H1 (cell line): ENCODE results near the gene NR2C2.

Source experiments
- EP300 ChIP-seq, 2 experiments: IDR thresholded peaks; 1 replicate in 1 of 2; 2 replicates in 1 of 2; pipeline ENCODE4 v1.6.1; 2011 to 2012; ENCODE audit warnings: low read depth in 2 of 2, low read length in 2 of 2, mild to moderate bottlenecking in 2 of 2, borderline replicate concordance in 1 of 2, inconsistent platforms in 1 of 2, moderate library complexity in 1 of 2
- EZH2 ChIP-seq: fragments of 200-600 bp; sonication (generic); IDR thresholded peaks from 2 replicates; pipeline ENCODE4 v1.7.1; 2012; ENCODE audit warnings: low read depth, mild to moderate bottlenecking, moderate library complexity, low read length, inconsistent platforms; ENCODE audit not compliant: severe bottlenecking
- JUN ChIP-seq: IDR thresholded peaks from 2 replicates; pipeline ENCODE4 v1.6.1; 2011; ENCODE audit warnings: low read depth, mild to moderate bottlenecking, improper control_type of control experiment, low read length
- KDM1A ChIP-seq: fragments of 200-600, 300-600 bp; sonication (generic); IDR thresholded peaks from 2 replicates; pipeline ENCODE4 v1.7.1; 2016; ENCODE audit warnings: mild to moderate bottlenecking, low read length, borderline replicate concordance
- POLR2A ChIP-seq, 2 experiments: IDR thresholded peaks; 1 replicate in 1 of 2; 2 replicates in 1 of 2; pipeline ENCODE4 v1.6.1; 2011; ENCODE audit warnings: low read depth in 2 of 2, low read length in 2 of 2, mild to moderate bottlenecking in 2 of 2; ENCODE audit errors: control extremely low read depth in 1 of 2
- POLR2AphosphoS5 ChIP-seq: IDR thresholded peaks from 2 replicates; pipeline ENCODE4 v1.6.1; 2011; ENCODE audit warnings: low read depth, low read length
- RAD21 ChIP-seq, 2 experiments: IDR thresholded peaks in 1 of 2; conservative IDR thresholded peaks in 1 of 2; 2 replicates each; pipeline ENCODE4 v1.6.1; 2011; ENCODE audit warnings: low read depth in 2 of 2, low read length in 2 of 2, improper control_type of control experiment in 1 of 2, inconsistent platforms in 1 of 2, mild to moderate bottlenecking in 1 of 2, moderate library complexity in 1 of 2
- SRF ChIP-seq: IDR thresholded peaks from 2 replicates; pipeline ENCODE4 v1.6.1; 2011; ENCODE audit warnings: mild to moderate bottlenecking, low read depth, low read length, moderate library complexity
- TEAD4 ChIP-seq: IDR thresholded peaks from 2 replicates; pipeline ENCODE4 v1.6.1; 2012; ENCODE audit warnings: low read depth, low read length, inconsistent platforms, mixed read lengths
- TF ChIP-seq, protein P1 (sequence below), 3 experiments: IDR thresholded peaks; 1 replicate in 2 of 3; 2 replicates in 1 of 3; pipeline versions ENCODE4 v1.5.1 to v1.6.1; 2011; ENCODE audit warnings: low read length in 3 of 3, mild to moderate bottlenecking in 3 of 3, inconsistent platforms in 2 of 3, low read depth in 1 of 3, moderate library complexity in 1 of 3; ENCODE audit not compliant: insufficient read depth in 1 of 3; ENCODE audit errors: control extremely low read depth in 1 of 3

DNA sequence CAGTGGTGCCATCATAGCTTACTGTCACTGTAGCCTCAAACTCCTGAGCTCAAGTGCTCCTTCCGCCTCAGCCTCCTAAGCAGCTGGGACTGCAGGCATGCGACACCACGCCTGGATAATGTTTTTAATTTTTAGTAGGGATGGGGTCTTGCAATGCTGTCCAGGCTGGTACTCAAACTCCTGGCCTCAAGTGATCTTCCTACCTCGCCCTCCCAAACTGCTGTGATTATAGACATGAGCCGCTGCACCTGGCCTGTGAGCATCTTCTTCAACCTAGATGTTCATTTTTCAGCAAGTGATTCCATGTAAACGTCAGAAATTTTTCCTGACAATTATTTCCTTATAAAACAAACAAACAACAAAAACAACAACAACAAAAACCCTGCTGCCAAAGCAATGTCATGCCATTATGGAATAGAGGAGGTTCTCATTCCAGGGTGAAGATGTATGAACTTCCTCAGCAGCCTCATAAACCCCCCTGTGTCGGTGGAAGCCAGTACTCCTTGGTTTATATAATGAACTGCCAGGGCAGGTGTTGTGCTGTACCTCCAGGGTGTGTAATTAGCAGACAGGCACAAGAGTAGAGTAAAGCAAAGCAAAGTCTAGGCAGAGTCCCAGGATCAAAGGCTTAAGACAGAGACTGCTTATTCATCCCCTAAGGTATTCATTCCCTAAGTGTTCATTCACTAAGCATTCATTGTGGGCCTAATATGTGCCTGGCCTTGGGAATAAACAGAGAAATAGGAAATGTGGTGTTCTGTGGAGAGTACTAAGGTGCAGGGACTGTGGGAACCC is 44.6 kb downstream of the NR2C2 start:
- no peak for TF ChIP-seq EP300 (IDR thresholded peaks at IDR 0.05; ENCODE audit: borderline replicate concordance in 1 of 2, low read depth in 2 of 2, low read length in 2 of 2)
- TF ChIP-seq TEAD4: no peak
- TF ChIP-seq, protein P1, sequence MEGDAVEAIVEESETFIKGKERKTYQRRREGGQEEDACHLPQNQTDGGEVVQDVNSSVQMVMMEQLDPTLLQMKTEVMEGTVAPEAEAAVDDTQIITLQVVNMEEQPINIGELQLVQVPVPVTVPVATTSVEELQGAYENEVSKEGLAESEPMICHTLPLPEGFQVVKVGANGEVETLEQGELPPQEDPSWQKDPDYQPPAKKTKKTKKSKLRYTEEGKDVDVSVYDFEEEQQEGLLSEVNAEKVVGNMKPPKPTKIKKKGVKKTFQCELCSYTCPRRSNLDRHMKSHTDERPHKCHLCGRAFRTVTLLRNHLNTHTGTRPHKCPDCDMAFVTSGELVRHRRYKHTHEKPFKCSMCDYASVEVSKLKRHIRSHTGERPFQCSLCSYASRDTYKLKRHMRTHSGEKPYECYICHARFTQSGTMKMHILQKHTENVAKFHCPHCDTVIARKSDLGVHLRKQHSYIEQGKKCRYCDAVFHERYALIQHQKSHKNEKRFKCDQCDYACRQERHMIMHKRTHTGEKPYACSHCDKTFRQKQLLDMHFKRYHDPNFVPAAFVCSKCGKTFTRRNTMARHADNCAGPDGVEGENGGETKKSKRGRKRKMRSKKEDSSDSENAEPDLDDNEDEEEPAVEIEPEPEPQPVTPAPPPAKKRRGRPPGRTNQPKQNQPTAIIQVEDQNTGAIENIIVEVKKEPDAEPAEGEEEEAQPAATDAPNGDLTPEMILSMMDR (IDR thresholded peaks at IDR 0.05; ENCODE audit: control extremely low read depth in 1 of 3, insufficient read depth in 1 of 3, low read depth in 1 of 3, low read length in 3 of 3): no peak
- no peak for TF ChIP-seq SRF
- no peak for TF ChIP-seq POLR2AphosphoS5
- TF ChIP-seq EZH2: no peak
- no peak for TF ChIP-seq KDM1A
- no peak for TF ChIP-seq RAD21 (IDR thresholded peaks at IDR 0.05 in 1 of 2, conservative IDR thresholded peaks at IDR 0.05 in 1 of 2; ENCODE audit: low read depth in 2 of 2, low read length in 2 of 2)
- no peak for TF ChIP-seq JUN
- no peak for TF ChIP-seq POLR2A (IDR thresholded peaks at IDR 0.05; ENCODE audit: control extremely low read depth in 1 of 2, low read depth in 2 of 2, low read length in 2 of 2)
